Activated T-helper 1 cell treated with anti-CD3 and anti-CD28 coated beads, Interleukin-12 subunit alpha, Interleukin-12 subunit beta, Interleukin-2, Interleukin-4 antibody, amounts not matched to agents 30 ng/mL and 10 ng/mL and 1 ng/mL, durations not matched to agents 14 hours and 24 hours and 36 hours (primary cell): ENCODE measurements around the gene MEA1. TPM values are rescaled to one million over a fixed set of nuclear protein-coding genes. Genes with fewer than 3 reads are reported as not detected.
A peak's percentile ranks its signal among the peaks of the same experiment; 100 is the strongest.
"Not testable (repeated sequence)": the region's sequence is repeated elsewhere in the genome, so short reads cannot be mapped to it uniquely, and the experiment has no call there.

Source experiments
- DNase-seq: peaks from one replicate; pipeline ENCODE4 v3.0.0; 2021; ENCODE audit warnings: low spot score
- H3K27ac Mint-ChIP-seq: one replicate; pipeline ENCODE4 v1.8.0; 2021; ENCODE audit warnings: mild to moderate bottlenecking, mixed read lengths
- H3K27me3 Mint-ChIP-seq: one replicate; pipeline ENCODE4 v1.8.0; 2022; ENCODE audit warnings: mild to moderate bottlenecking, moderate library complexity, mixed read lengths; ENCODE audit not compliant: insufficient read depth
- H3K36me3 Mint-ChIP-seq: one replicate; pipeline ENCODE4 v1.8.0; 2021; ENCODE audit warnings: low read depth, mixed read lengths
- H3K4me1 Mint-ChIP-seq: one replicate; pipeline ENCODE4 v1.8.0; 2021; ENCODE audit warnings: low read depth, mixed read lengths
- H3K4me3 Mint-ChIP-seq: one replicate; pipeline ENCODE4 v1.8.0; 2021; ENCODE audit warnings: mild to moderate bottlenecking, moderate library complexity, mixed read lengths
- H3K9me3 Mint-ChIP-seq: one replicate; pipeline ENCODE4 v1.8.0; 2021; ENCODE audit warnings: mixed read lengths
- intact Hi-C: fragments of 100-400 bp; cut with micrococcal nuclease; formaldehyde crosslinking; loops from one replicate; pipeline ENCODE4 v1.15.1; 2024
- total RNA-seq: library from RNA; stranded (reverse); gene quantifications from 2 replicates; pipeline ENCODE4 v1.2.3, GENCODE V29; 2022

MEA1 gene
- total RNA-seq, 1 donor from 2014 or later, result 92.7 TPM

- Mint-ChIP-seq H3K4me3 (peak overlapping the region; percentile 50), H3K4me1 (peaks cover 53% of the 10 kb centered on the region), H3K27ac (peak overlapping the region; percentile 53), H3K9me3 (no peaks in the 10 kb centered on the region), H3K27me3 (peaks cover 2% of the 10 kb centered on the region), H3K36me3 (peaks cover 36% of the 10 kb centered on the region)
- intact Hi-C loops, result no loop called here
- no peak for DNase-seq
These were observed 2.6 kb upstream of the MEA1 start for GRCh38 chr6:43016176-43016942.

- Mint-ChIP-seq H3K27ac (peak overlapping the region; percentile 78), H3K27me3 (peaks cover 2% of the 10 kb centered on the region), H3K9me3 (no peaks in the 10 kb centered on the region), H3K4me3 (peak overlapping the region; percentile 93), H3K4me1 (peaks cover 46% of the 10 kb centered on the region), H3K36me3 (peaks cover 32% of the 10 kb centered on the region)
- intact Hi-C loops, result loop anchor here (1.0 to 5.0 kb wide), 9 partner anchors 39 to 615 kb away; partner anchors contain the start of genes ABCC10, CNPY3, CUL7 and GTPBP2
- DNase-seq, result no peak
These were observed 726 bp upstream of the MEA1 start for GRCh38 chr6:43014434-43014909.

GRCh38 chr6:43013097-43013842, 476 bp downstream of the MEA1 start:
- no peak for DNase-seq
- peak overlapping the region; percentile 74 for H3K27ac Mint-ChIP-seq
- no peaks in the 10 kb centered on the region for H3K9me3 Mint-ChIP-seq
- intact Hi-C loops, result loop anchor here (1.0 to 5.0 kb wide), 4 partner anchors 8 to 451 kb away; partner anchors contain the start of genes PEX6, PPP2R5D, RRP36 and UBR2
- H3K4me3 Mint-ChIP-seq, result peak overlapping the region; percentile 93
- peaks cover 35% of the 10 kb centered on the region for H3K36me3 Mint-ChIP-seq
- peaks cover 41% of the 10 kb centered on the region for H3K4me1 Mint-ChIP-seq
- peaks cover 2% of the 10 kb centered on the region for H3K27me3 Mint-ChIP-seq

- intact Hi-C loops, result loop anchor here (5.0 kb wide), 1 partner anchor 450 kb away; the partner anchor contains the start of gene UBR2
- peaks cover 2% of the 10 kb centered on the region for H3K27me3 Mint-ChIP-seq
- H3K4me1 Mint-ChIP-seq, result peaks cover 33% of the 10 kb centered on the region
- peak overlapping the region; percentile 56 for H3K27ac Mint-ChIP-seq
- peaks cover 31% of the 10 kb centered on the region for H3K36me3 Mint-ChIP-seq
- peak overlapping the region; percentile 93 for H3K4me3 Mint-ChIP-seq
- H3K9me3 Mint-ChIP-seq, result no peaks in the 10 kb centered on the region
- DNase-seq, result no peak
These were observed 1.4 kb downstream of the MEA1 start for GRCh38 chr6:43012364-43012763.

GRCh38 chr6:43011207-43011606, 2.5 kb downstream of the MEA1 start:
- H3K4me1 Mint-ChIP-seq, result peaks cover 29% of the 10 kb centered on the region
- intact Hi-C loops, result loop anchor here (5.0 kb wide), 1 partner anchor 449 kb away; the partner anchor contains the start of gene UBR2
- no peak overlapping the region for H3K27ac Mint-ChIP-seq
- peaks cover 2% of the 10 kb centered on the region for H3K27me3 Mint-ChIP-seq
- no peak for DNase-seq
- H3K4me3 Mint-ChIP-seq, result no peak overlapping the region
- no peaks in the 10 kb centered on the region for H3K9me3 Mint-ChIP-seq
- H3K36me3 Mint-ChIP-seq, result peaks cover 34% of the 10 kb centered on the region

GRCh38 chr6:43009124-43009523, 4.6 kb downstream of the MEA1 start:
- intact Hi-C loops, result loop anchor here (1.0 kb wide), 1 partner anchor 134 kb away; no protein-coding TSS in a partner anchor
- H3K9me3 Mint-ChIP-seq, result no peaks in the 10 kb centered on the region
- no peak overlapping the region for H3K27ac Mint-ChIP-seq
- no peak for DNase-seq
- H3K4me3 Mint-ChIP-seq, result no peak overlapping the region
- H3K27me3 Mint-ChIP-seq, result peaks cover 2% of the 10 kb centered on the region
- peaks cover 16% of the 10 kb centered on the region for H3K4me1 Mint-ChIP-seq
- H3K36me3 Mint-ChIP-seq, result peaks cover 35% of the 10 kb centered on the region

GRCh38 chr6:43007126-43007525, 6.6 kb downstream of the MEA1 start:
- no peaks in the 10 kb centered on the region for H3K9me3 Mint-ChIP-seq
- no peak overlapping the region for H3K4me3 Mint-ChIP-seq
- no peaks in the 10 kb centered on the region for H3K27me3 Mint-ChIP-seq
- intact Hi-C loops, result no loop called here
- peaks cover 23% of the 10 kb centered on the region for H3K36me3 Mint-ChIP-seq
- H3K27ac Mint-ChIP-seq, result no peak overlapping the region
- no peak for DNase-seq
- peaks cover 3% of the 10 kb centered on the region for H3K4me1 Mint-ChIP-seq

GRCh38 chr6:43006251-43006650, 7.5 kb downstream of the MEA1 start:
- no peak overlapping the region for H3K27ac Mint-ChIP-seq
- H3K36me3 Mint-ChIP-seq, result peaks cover 22% of the 10 kb centered on the region
- H3K4me3 Mint-ChIP-seq, result no peak overlapping the region
- DNase-seq, result no peak
- intact Hi-C loops, result no loop called here
- H3K27me3 Mint-ChIP-seq, result no peaks in the 10 kb centered on the region
- no peaks in the 10 kb centered on the region for H3K9me3 Mint-ChIP-seq
- no peaks in the 10 kb centered on the region for H3K4me1 Mint-ChIP-seq

GRCh38 chr6:43005844-43006243, 7.9 kb downstream of the MEA1 start:
- H3K4me3 Mint-ChIP-seq, result no peak overlapping the region
- H3K27ac Mint-ChIP-seq, result no peak overlapping the region
- DNase-seq, result no peak
- no peaks in the 10 kb centered on the region for H3K9me3 Mint-ChIP-seq
- no peaks in the 10 kb centered on the region for H3K27me3 Mint-ChIP-seq
- H3K4me1 Mint-ChIP-seq, result no peaks in the 10 kb centered on the region
- H3K36me3 Mint-ChIP-seq, result peaks cover 22% of the 10 kb centered on the region
- intact Hi-C loops, result no loop called here

- no peak for DNase-seq
- Mint-ChIP-seq H3K4me1 (no peaks in the 10 kb centered on the region), H3K27ac (no peak overlapping the region), H3K27me3 (no peaks in the 10 kb centered on the region), H3K4me3 (no peak overlapping the region), H3K36me3 (peaks cover 8% of the 10 kb centered on the region), H3K9me3 (no peaks in the 10 kb centered on the region)
- intact Hi-C loops, result no loop called here
These were observed 11.9 kb downstream of the MEA1 start for GRCh38 chr6:43001843-43002242.

- not testable (repeated sequence) for H3K27ac Mint-ChIP-seq
These were observed 15.5 kb downstream of the MEA1 start for GRCh38 chr6:42998205-42998604.

GRCh38 chr6:42996513-42996912, 17.2 kb downstream of the MEA1 start:
- no peak for DNase-seq
- intact Hi-C loops, result no loop called here
- Mint-ChIP-seq H3K4me3 (no peak overlapping the region), H3K9me3 (no peaks in the 10 kb centered on the region), H3K36me3 (peaks cover 8% of the 10 kb centered on the region), H3K27ac (no peak overlapping the region), H3K4me1 (peaks cover 4% of the 10 kb centered on the region), H3K27me3 (no peaks in the 10 kb centered on the region)

More at GRCh38 chr6:42998205-42998604, 15.5 kb downstream of the MEA1 start:
- intact Hi-C loops, DNase-seq, H3K9me3 Mint-ChIP-seq, H3K4me1 Mint-ChIP-seq, H3K4me3 Mint-ChIP-seq, H3K36me3 Mint-ChIP-seq, H3K27me3 Mint-ChIP-seq: not testable (repeated sequence)

- intact Hi-C loops, result no loop called here
- H3K4me3 Mint-ChIP-seq, result no peak overlapping the region
- peak overlapping the region; percentile 2 for H3K27ac Mint-ChIP-seq
These were observed 20.3 kb downstream of the MEA1 start for GRCh38 chr6:42993445-42993844.

More at GRCh38 chr6:42993445-42993844, 20.3 kb downstream of the MEA1 start:
- Mint-ChIP-seq H3K27me3 (no peaks in the 10 kb centered on the region), H3K9me3 (no peaks in the 10 kb centered on the region), H3K4me1 (peaks cover 13% of the 10 kb centered on the region), H3K36me3 (peaks cover 21% of the 10 kb centered on the region)
- no peak for DNase-seq
